ENCODE data around the gene ALDH5A1.

GRCh38 chr6:24500683-24501082 lies 5.9 kb downstream of the ALDH5A1 start:
- TF ChIP-seq POLR2A (IDR thresholded peaks at IDR 0.05), result no peak
- TF ChIP-seq, protein P1, sequence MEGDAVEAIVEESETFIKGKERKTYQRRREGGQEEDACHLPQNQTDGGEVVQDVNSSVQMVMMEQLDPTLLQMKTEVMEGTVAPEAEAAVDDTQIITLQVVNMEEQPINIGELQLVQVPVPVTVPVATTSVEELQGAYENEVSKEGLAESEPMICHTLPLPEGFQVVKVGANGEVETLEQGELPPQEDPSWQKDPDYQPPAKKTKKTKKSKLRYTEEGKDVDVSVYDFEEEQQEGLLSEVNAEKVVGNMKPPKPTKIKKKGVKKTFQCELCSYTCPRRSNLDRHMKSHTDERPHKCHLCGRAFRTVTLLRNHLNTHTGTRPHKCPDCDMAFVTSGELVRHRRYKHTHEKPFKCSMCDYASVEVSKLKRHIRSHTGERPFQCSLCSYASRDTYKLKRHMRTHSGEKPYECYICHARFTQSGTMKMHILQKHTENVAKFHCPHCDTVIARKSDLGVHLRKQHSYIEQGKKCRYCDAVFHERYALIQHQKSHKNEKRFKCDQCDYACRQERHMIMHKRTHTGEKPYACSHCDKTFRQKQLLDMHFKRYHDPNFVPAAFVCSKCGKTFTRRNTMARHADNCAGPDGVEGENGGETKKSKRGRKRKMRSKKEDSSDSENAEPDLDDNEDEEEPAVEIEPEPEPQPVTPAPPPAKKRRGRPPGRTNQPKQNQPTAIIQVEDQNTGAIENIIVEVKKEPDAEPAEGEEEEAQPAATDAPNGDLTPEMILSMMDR (IDR thresholded peaks at IDR 0.05 in 4 of 5, conservative IDR thresholded peaks at IDR 0.05 in 1 of 5), result no peak

All from gastrocnemius medialis (tissue), 4 donors.